Measurements from ENCODE around the gene HNRNPM. TPM values are rescaled to one million over a fixed set of nuclear protein-coding genes. Genes with fewer than 3 reads are reported as not detected.

Gene HNRNPM
- total and polyA plus RNA-seq, 2 experiments from 2014 or later: 69.3 to 159 TPM

DNA sequence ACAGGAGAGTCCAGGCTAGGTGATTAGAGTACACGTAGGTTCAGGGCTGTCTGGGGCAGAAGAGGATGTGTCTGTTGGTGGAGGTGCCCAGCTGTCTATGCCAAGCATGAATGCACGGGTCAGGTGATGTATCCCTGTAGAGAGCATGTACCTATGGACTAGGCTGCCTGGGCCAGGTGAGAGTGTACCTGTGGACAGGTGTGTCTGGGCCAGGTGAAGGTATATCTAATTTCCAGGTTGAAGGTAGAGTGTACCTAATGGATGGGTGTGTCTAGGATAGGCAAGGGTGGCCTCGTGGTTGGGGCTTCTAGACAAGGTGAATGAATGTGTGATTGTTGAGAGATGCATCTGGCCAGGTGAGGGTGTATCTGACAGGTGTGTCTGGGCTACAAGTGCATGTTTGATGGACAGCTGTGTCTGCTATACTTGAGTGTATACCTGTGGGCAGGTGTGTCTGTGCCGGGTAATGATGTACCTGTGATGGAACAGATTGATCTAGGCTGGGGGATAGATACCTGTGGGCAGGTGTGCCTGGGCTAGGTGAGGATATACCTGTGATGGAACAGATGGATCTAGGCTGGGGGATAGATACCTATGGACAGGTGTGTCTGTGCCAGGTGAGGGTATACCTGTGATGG is 84.7 kb downstream of the HNRNPM start:
- DNase-seq (ENCODE audit: low spot score): no peak
- no peaks in the 10 kb centered on the region for H3K27me3 ChIP-seq
- H2AFZ ChIP-seq: no peak overlapping the region
- H3K4me3 ChIP-seq: no peak overlapping the region
- no peaks in the 10 kb centered on the region for H3K36me3 ChIP-seq (replicated peaks; ENCODE audit: insufficient read depth, low read depth)
- H3K4me1 ChIP-seq (ENCODE audit: insufficient read depth): peaks cover 10% of the 10 kb centered on the region
- TF ChIP-seq, protein P1, sequence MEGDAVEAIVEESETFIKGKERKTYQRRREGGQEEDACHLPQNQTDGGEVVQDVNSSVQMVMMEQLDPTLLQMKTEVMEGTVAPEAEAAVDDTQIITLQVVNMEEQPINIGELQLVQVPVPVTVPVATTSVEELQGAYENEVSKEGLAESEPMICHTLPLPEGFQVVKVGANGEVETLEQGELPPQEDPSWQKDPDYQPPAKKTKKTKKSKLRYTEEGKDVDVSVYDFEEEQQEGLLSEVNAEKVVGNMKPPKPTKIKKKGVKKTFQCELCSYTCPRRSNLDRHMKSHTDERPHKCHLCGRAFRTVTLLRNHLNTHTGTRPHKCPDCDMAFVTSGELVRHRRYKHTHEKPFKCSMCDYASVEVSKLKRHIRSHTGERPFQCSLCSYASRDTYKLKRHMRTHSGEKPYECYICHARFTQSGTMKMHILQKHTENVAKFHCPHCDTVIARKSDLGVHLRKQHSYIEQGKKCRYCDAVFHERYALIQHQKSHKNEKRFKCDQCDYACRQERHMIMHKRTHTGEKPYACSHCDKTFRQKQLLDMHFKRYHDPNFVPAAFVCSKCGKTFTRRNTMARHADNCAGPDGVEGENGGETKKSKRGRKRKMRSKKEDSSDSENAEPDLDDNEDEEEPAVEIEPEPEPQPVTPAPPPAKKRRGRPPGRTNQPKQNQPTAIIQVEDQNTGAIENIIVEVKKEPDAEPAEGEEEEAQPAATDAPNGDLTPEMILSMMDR (IDR thresholded peaks at IDR 0.05; ENCODE audit: poor library complexity): no peak
- no peak for TF ChIP-seq EZH2phosphoT487 (IDR thresholded peaks at IDR 0.05; ENCODE audit: low read depth, severe bottlenecking, unreplicated experiment)
- no peak for TF ChIP-seq EZH2 (IDR thresholded peaks at IDR 0.05; ENCODE audit: borderline replicate concordance)
- H3K79me2 ChIP-seq: peaks cover 9% of the 10 kb centered on the region
- H4K20me1 ChIP-seq (ENCODE audit: insufficient read depth, poor library complexity, severe bottlenecking): no peaks in the 10 kb centered on the region
- H3K9me3 ChIP-seq (ENCODE audit: low read depth): no peaks in the 10 kb centered on the region
- no peak overlapping the region for H3K27ac ChIP-seq
- H3K9me2 ChIP-seq (replicated peaks; ENCODE audit: insufficient read depth): no peaks in the 10 kb centered on the region
- 97% methylated on average over 4 of the region's 4 CpGs for WGBS (ENCODE audit: low lambda C conversion rate, missing lambda C conversion rate)
- no peak overlapping the region for H3K4me2 ChIP-seq

DNA sequence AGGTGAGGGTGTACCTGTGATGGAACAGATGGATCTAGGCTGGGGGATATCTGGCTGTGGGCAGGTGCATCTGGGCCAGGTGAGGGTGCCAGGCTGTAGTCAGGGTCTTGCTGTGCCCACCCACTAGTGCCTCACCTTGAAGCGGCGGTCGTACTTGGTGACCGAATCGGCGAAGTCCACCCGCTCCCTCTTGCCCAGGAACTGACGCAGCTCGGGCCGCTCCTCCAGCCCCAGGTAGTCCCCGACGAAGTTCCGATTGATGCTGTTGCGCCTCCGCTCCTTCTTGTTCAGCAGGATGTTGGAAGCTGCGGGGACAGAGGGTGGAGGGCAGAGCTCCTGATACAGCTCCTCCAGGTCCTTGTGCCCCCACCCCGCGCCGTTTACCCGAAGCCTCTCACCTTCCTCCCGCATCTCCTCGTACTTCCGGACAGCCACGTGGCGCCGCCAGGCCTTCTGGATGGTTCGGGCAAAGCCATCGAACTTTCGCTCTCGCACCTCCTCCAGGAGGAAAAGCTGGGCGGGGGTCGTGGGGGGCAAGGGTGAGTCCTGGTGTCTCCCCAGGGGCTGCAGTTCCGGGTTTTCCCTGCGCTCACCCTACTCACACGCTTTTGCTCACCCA is 85.4 kb downstream of the HNRNPM start:
- H4K20me1 ChIP-seq (ENCODE audit: insufficient read depth, poor library complexity, severe bottlenecking): no peaks in the 10 kb centered on the region
- H3K27ac ChIP-seq: no peak overlapping the region
- H2AFZ ChIP-seq: no peak overlapping the region
- no peak for DNase-seq (ENCODE audit: low spot score)
- H3K79me2 ChIP-seq: peaks cover 9% of the 10 kb centered on the region
- H3K9me3 ChIP-seq (ENCODE audit: low read depth): no peaks in the 10 kb centered on the region
- peaks cover 10% of the 10 kb centered on the region for H3K4me1 ChIP-seq (ENCODE audit: insufficient read depth)
- H3K27me3 ChIP-seq: no peaks in the 10 kb centered on the region
- TF ChIP-seq, protein P1 (IDR thresholded peaks at IDR 0.05; ENCODE audit: poor library complexity): no peak
- TF ChIP-seq EZH2 (IDR thresholded peaks at IDR 0.05; ENCODE audit: borderline replicate concordance) (no peak), EZH2phosphoT487 (IDR thresholded peaks at IDR 0.05; ENCODE audit: low read depth, severe bottlenecking, unreplicated experiment) (no peak)
- WGBS (ENCODE audit: low lambda C conversion rate, missing lambda C conversion rate): 95% methylated on average over 31 of the region's 35 CpGs
- H3K36me3 ChIP-seq (replicated peaks; ENCODE audit: insufficient read depth, low read depth): no peaks in the 10 kb centered on the region
- H3K4me3 ChIP-seq: no peak overlapping the region
- H3K4me2 ChIP-seq: no peak overlapping the region
- no peaks in the 10 kb centered on the region for H3K9me2 ChIP-seq (replicated peaks; ENCODE audit: insufficient read depth)

DNA sequence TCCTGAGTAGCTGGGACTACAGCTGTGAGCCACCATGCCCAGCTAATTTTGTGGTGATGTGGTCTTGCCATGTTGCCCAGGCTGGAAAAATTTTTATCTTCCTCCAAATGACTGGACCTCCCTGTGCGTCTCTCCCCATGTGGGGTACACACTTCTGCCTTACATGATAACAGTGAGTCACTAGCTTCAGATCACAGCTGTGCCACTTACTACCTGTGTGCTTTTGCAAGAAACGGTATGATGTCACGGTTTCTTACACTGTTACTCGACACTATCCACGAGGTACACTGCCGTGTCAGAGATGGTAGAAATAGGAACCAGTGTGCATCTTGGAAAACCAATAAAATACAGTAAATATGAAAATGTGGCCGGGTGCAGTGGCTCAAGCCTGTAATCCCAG is 86.7 kb downstream of the HNRNPM start:
- Histone ChIP-seq H3K27ac (no peak overlapping the region), H3K9me2 (replicated peaks; ENCODE audit: insufficient read depth) (no peaks in the 10 kb centered on the region), H3K9me3 (ENCODE audit: low read depth) (no peaks in the 10 kb centered on the region), H4K20me1 (ENCODE audit: insufficient read depth, poor library complexity, severe bottlenecking) (no peaks in the 10 kb centered on the region), H3K36me3 (replicated peaks; ENCODE audit: insufficient read depth, low read depth) (no peaks in the 10 kb centered on the region), H3K4me3 (no peak overlapping the region), H2AFZ (no peak overlapping the region), H3K4me2 (no peak overlapping the region), H3K27me3 (no peaks in the 10 kb centered on the region), H3K79me2 (peaks cover 9% of the 10 kb centered on the region), H3K4me1 (ENCODE audit: insufficient read depth) (peaks cover 10% of the 10 kb centered on the region)
- 96% methylated on average over 7 of the region's 7 CpGs for WGBS (ENCODE audit: low lambda C conversion rate, missing lambda C conversion rate)
- TF ChIP-seq EZH2 (IDR thresholded peaks at IDR 0.05; ENCODE audit: borderline replicate concordance) (no peak), EZH2phosphoT487 (IDR thresholded peaks at IDR 0.05; ENCODE audit: low read depth, severe bottlenecking, unreplicated experiment) (no peak)
- TF ChIP-seq, protein P1 (IDR thresholded peaks at IDR 0.05; ENCODE audit: poor library complexity): no peak
- DNase-seq (ENCODE audit: low spot score): no peak

Data from hepatocyte (in vitro differentiated cells).